ENCODE results near the gene ZNF512B.

ZNF512B gene

DNA sequence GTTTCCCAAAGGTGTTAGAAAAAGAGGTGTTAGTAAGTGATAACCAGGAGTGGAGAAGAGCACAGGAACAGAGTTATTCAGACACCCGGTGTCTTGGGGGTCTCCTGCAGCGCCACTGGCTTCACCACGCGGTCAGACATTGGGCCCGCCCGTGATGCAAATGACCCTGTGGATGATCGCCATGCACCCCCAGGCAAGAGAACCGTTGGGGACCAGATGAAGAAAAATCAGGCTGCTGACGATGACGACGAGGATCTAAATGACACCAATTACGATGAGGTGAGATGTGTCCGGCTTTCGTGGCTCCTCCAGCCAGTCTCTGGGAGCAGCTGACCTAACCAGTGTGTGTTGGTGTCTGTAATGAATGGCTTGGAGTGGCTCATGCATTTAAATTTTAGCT, 13.2 kb upstream of the ZNF512B start (continued):
- no peak for TF ChIP-seq ZFP3 (CRISPR knock-in tag; IDR thresholded peaks at IDR 0.05)
- no peak for TF ChIP-seq ISL1 (CRISPR knock-in tag; IDR thresholded peaks at IDR 0.05)
- no peak for TF ChIP-seq ZC3H10 (CRISPR knock-in tag; IDR thresholded peaks at IDR 0.05)
- no peak for TF ChIP-seq ZFP30 (CRISPR knock-in tag; IDR thresholded peaks at IDR 0.05)
- no peak for TF ChIP-seq ZNF565 (CRISPR knock-in tag; conservative IDR thresholded peaks at IDR 0.05; ENCODE audit: low read depth)
- no peak for TF ChIP-seq TCF4 (CRISPR knock-in tag; IDR thresholded peaks at IDR 0.05; ENCODE audit: borderline replicate concordance)
- TF ChIP-seq PPARA (CRISPR knock-in tag; IDR thresholded peaks at IDR 0.05; ENCODE audit: borderline replicate concordance) = no peak

DNA sequence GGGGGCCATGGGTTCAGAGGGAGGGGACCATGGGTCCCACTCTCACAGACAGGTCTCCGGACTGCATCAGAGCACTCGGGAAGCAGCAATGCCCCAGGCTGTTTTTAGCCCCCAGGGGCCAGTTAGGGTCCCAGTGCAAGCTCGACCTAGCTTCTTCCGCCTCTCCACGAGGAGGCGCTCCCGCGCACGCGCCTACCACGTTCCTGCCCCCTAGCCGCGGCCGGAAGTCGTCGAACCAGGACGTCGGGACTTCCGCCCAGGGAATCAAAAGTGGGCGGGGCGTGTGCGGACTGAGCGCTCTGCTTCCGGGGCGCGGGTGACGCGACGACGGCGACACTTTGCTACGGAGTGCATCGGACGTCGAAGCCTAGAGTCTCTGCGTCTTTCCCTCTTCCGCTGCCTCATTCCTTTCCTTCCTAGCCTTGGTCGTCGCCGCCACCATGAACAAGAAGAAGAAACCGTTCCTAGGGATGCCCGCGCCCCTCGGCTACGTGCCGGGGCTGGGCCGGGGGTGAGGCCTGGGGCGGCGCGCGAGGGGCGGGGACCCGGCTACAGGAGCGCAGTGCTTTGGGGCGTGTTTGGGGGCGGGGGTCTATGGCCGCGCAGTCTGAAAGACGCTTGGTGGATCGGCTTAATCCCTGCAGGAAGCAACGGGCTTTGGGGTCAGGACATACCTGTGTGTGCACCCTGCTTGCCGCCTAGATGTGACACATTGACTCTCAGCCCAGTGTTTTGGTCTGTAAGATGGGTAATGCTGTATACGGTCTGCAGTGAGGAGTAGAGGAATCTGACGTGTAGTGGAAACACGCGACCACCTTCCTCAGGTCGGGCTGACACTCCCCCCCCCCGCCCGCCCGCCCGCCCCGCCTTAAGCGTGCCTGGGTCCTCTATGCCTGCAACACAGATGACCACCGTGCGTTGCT, 11.3 kb upstream of the ZNF512B start, which contains the start of gene PRPF6:
Gene PRPF6 (plus strand): TSS at position 327 of the 923 bp plus-strand sequence. CDS start 114 bp downstream, at position 441.
- no peak for TF ChIP-seq PPARA (CRISPR knock-in tag; IDR thresholded peaks at IDR 0.05; ENCODE audit: borderline replicate concordance)
- TF ChIP-seq ZFP3 (CRISPR knock-in tag; IDR thresholded peaks at IDR 0.05) = no peak
- no peak for TF ChIP-seq ZNF8 (CRISPR knock-in tag; IDR thresholded peaks at IDR 0.05)
- no peak for TF ChIP-seq ARNTL (CRISPR knock-in tag; IDR thresholded peaks at IDR 0.05; ENCODE audit: borderline replicate concordance, low read depth)
- peak; percentile 76 for ATAC-seq

DNA sequence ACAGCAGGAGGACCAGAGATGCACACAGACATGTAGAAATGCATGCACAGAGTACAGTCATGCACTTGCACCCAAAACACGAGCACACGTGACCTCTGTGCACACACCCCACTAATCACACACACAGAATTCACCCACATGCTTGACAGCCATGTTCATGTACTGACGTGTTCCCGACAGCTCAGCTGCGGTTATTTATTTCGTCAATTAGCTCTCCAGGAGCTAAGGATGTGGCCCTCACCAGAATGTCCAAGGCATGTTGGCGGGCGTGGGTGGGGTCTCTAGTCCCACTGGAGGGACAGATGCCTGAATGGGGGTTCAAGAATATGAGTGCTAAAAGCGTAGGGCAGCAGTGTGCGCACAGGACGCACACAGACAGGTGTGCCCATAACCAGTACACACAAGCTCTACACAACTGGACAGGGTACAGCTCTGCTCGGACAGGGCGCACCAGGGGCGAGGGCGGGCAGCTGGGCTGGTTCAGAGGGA, 10.6 kb upstream of the ZNF512B start:
- ATAC-seq = peak; percentile 27

More for the DNA sequence above, 10.6 kb upstream of the ZNF512B start:
- no peak for TF ChIP-seq BACH2 (CRISPR knock-in tag; IDR thresholded peaks at IDR 0.05; ENCODE audit: borderline replicate concordance)
- TF ChIP-seq, protein P1, sequence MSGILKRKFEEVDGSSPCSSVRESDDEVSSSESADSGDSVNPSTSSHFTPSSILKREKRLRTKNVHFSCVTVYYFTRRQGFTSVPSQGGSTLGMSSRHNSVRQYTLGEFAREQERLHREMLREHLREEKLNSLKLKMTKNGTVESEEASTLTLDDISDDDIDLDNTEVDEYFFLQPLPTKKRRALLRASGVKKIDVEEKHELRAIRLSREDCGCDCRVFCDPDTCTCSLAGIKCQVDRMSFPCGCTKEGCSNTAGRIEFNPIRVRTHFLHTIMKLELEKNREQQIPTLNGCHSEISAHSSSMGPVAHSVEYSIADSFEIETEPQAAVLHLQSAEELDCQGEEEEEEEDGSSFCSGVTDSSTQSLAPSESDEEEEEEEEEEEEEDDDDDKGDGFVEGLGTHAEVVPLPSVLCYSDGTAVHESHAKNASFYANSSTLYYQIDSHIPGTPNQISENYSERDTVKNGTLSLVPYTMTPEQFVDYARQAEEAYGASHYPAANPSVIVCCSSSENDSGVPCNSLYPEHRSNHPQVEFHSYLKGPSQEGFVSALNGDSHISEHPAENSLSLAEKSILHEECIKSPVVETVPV (CRISPR knock-in tag; IDR thresholded peaks at IDR 0.05) = no peak
- TF ChIP-seq, protein P2, sequence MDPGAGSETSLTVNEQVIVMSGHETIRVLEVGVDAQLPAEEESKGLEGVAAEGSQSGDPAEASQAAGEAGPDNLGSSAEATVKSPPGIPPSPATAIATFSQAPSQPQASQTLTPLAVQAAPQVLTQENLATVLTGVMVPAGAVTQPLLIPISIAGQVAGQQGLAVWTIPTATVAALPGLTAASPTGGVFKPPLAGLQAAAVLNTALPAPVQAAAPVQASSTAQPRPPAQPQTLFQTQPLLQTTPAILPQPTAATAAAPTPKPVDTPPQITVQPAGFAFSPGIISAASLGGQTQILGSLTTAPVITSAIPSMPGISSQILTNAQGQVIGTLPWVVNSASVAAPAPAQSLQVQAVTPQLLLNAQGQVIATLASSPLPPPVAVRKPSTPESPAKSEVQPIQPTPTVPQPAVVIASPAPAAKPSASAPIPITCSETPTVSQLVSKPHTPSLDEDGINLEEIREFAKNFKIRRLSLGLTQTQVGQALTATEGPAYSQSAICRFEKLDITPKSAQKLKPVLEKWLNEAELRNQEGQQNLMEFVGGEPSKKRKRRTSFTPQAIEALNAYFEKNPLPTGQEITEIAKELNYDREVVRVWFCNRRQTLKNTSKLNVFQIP (CRISPR knock-in tag; IDR thresholded peaks at IDR 0.05; ENCODE audit: borderline replicate concordance, low read depth) = no peak
- TF ChIP-seq ESRRG (CRISPR knock-in tag; IDR thresholded peaks at IDR 0.05) = no peak
- TF ChIP-seq RARB (CRISPR knock-in tag; IDR thresholded peaks at IDR 0.05) = no peak
- TF ChIP-seq, protein P3, sequence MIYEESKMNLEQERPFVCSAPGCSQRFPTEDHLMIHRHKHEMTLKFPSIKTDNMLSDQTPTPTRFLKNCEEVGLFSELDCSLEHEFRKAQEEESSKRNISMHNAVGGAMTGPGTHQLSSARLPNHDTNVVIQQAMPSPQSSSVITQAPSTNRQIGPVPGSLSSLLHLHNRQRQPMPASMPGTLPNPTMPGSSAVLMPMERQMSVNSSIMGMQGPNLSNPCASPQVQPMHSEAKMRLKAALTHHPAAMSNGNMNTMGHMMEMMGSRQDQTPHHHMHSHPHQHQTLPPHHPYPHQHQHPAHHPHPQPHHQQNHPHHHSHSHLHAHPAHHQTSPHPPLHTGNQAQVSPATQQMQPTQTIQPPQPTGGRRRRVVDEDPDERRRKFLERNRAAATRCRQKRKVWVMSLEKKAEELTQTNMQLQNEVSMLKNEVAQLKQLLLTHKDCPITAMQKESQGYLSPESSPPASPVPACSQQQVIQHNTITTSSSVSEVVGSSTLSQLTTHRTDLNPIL (CRISPR knock-in tag; IDR thresholded peaks at IDR 0.05; ENCODE audit: low read depth) = no peak
- no peak for TF ChIP-seq ISL1 (CRISPR knock-in tag; IDR thresholded peaks at IDR 0.05)
- TF ChIP-seq ZC3H10 (CRISPR knock-in tag; IDR thresholded peaks at IDR 0.05) = no peak
- TF ChIP-seq TCF4 (CRISPR knock-in tag; IDR thresholded peaks at IDR 0.05; ENCODE audit: borderline replicate concordance) = no peak
- TF ChIP-seq ZNF70 (CRISPR knock-in tag; IDR thresholded peaks at IDR 0.05) = no peak
- TF ChIP-seq SNAI2 (CRISPR knock-in tag; IDR thresholded peaks at IDR 0.05) = no peak
- TF ChIP-seq ZFP3 (CRISPR knock-in tag; IDR thresholded peaks at IDR 0.05) = no peak
- TF ChIP-seq ZFP30 (CRISPR knock-in tag; IDR thresholded peaks at IDR 0.05) = no peak
- no peak for TF ChIP-seq CSDC2 (CRISPR knock-in tag; IDR thresholded peaks at IDR 0.05)
- no peak for TF ChIP-seq PPARA (CRISPR knock-in tag; IDR thresholded peaks at IDR 0.05; ENCODE audit: borderline replicate concordance)
- no peak for TF ChIP-seq ZNF565 (CRISPR knock-in tag; conservative IDR thresholded peaks at IDR 0.05; ENCODE audit: low read depth)
- no peak for TF ChIP-seq TOX (CRISPR knock-in tag; IDR thresholded peaks at IDR 0.05; ENCODE audit: borderline replicate concordance)
- TF ChIP-seq TSHZ2 (CRISPR knock-in tag; IDR thresholded peaks at IDR 0.05) = no peak
- TF ChIP-seq OSR1 (CRISPR knock-in tag; IDR thresholded peaks at IDR 0.05) = no peak
- no peak for TF ChIP-seq PATZ1 (CRISPR knock-in tag; IDR thresholded peaks at IDR 0.05; ENCODE audit: borderline replicate concordance)

All from SK-N-SH treated with all-trans-retinoic acid at 6 μM for 48 hours (cell line).